ENCODE data around the gene ARHGEF4. TPM values are rescaled to one million over a fixed set of nuclear protein-coding genes. Genes with fewer than 3 reads are reported as not detected.

Gene ARHGEF4
- total RNA-seq, 6 experiments from 2014 or later = 0.44 to 6.7 (median 0.67) TPM; not detected in 2

DNA sequence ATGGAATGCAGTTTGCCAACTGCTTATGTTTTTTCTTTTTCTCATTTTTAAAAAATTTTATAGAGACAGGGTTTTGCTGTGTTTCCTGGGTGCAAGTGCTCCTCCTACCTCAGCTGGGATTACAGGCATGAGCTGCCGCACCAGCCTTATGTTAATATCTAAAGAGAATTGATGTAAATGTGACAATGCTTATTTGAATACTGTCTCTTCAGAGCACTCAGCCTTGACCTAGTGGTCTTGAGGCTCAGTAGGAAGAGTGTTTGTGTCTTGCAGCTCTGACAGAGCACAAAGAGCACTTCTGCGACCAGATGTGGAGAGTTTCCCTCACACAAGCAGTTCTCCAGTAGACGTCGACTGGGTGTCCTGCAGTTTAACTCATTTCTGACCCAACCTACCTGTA, 55.3 kb downstream of the ARHGEF4 start:
- no peak for TF ChIP-seq POLR2A (IDR thresholded peaks at IDR 0.05)
- TF ChIP-seq, protein P1, sequence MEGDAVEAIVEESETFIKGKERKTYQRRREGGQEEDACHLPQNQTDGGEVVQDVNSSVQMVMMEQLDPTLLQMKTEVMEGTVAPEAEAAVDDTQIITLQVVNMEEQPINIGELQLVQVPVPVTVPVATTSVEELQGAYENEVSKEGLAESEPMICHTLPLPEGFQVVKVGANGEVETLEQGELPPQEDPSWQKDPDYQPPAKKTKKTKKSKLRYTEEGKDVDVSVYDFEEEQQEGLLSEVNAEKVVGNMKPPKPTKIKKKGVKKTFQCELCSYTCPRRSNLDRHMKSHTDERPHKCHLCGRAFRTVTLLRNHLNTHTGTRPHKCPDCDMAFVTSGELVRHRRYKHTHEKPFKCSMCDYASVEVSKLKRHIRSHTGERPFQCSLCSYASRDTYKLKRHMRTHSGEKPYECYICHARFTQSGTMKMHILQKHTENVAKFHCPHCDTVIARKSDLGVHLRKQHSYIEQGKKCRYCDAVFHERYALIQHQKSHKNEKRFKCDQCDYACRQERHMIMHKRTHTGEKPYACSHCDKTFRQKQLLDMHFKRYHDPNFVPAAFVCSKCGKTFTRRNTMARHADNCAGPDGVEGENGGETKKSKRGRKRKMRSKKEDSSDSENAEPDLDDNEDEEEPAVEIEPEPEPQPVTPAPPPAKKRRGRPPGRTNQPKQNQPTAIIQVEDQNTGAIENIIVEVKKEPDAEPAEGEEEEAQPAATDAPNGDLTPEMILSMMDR (IDR thresholded peaks at IDR 0.05) = no peak
- ATAC-seq = no peak
- H3K27me3 ChIP-seq = no peaks in the 10 kb centered on the region
- no peaks in the 10 kb centered on the region for H3K9me3 ChIP-seq
- intact Hi-C loops (cut with DNase I) = no loop called here
- no peaks in the 10 kb centered on the region for H3K36me3 ChIP-seq
- H3K27ac ChIP-seq = no peak overlapping the region
- no peak overlapping the region for H3K4me3 ChIP-seq
- 85% methylated on average over 4 of the region's 4 CpGs for WGBS (ENCODE audit: insufficient coverage, low coverage, low lambda C conversion rate, missing lambda C conversion rate)
- H3K4me1 ChIP-seq = no peaks in the 10 kb centered on the region
- no peak for DNase-seq

DNA sequence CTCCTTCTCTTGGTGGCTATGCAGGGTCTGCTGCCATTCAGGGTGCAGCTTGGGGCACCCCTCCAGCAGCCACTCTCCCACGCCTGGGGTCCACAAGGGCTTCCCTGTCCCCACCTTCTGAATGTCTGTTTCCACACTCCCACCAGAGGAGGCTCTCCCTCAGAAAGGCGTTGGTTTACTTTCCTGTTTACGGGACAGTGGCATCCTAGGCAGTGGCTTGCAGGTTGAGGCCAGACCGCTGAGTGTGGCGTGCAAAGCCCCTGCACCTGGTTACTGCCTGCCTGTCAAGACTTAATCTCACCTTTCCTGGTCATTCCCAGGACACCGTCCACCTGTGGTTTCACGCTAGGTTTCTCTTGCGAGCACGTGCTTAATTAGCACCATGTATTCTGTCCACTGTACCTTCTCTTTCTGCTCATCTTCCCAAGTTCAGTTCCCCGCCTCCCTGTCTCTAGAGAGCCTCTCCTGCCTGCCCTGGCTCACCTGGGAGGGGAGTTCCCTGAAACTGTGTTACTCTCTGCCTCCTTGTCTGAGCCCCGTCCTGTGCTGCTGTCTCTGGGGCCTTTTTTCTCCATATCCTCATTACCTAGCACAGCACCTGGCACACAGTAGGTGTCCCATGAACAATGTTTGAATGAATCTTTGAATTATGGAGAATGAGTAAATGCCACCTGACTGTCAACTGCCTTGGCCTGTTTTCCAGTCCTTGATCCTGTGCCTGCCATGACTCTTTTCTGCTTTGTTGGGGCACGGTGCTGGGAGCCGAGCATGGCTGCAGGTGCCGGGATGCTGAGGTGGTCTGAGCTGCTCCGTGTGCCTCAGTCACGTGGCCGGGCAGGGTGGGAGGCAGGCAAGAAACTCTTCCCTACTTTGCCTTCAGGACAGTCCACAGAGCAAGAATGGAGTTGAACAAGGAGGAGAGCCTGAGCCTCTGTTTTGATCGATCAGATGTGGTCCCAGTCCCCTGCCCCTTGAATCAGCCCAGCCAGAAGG, 56.4 kb downstream of the ARHGEF4 start:
- DNase-seq = no peak
- Histone ChIP-seq H3K27me3 (no peaks in the 10 kb centered on the region), H3K4me3 (no peak overlapping the region), H3K4me1 (no peaks in the 10 kb centered on the region), H3K27ac (no peak overlapping the region), H3K36me3 (no peaks in the 10 kb centered on the region), H3K9me3 (no peaks in the 10 kb centered on the region)
- peak in 1 of 4 donors; percentile 16 for ATAC-seq
- 60% methylated on average over 5 of the region's 18 CpGs for WGBS (ENCODE audit: insufficient coverage, low coverage, low lambda C conversion rate, missing lambda C conversion rate)
- intact Hi-C loops (cut with DNase I) = no loop called here
- no peak for TF ChIP-seq POLR2A (IDR thresholded peaks at IDR 0.05)
- TF ChIP-seq, protein P1 (IDR thresholded peaks at IDR 0.05) = no peak

DNA sequence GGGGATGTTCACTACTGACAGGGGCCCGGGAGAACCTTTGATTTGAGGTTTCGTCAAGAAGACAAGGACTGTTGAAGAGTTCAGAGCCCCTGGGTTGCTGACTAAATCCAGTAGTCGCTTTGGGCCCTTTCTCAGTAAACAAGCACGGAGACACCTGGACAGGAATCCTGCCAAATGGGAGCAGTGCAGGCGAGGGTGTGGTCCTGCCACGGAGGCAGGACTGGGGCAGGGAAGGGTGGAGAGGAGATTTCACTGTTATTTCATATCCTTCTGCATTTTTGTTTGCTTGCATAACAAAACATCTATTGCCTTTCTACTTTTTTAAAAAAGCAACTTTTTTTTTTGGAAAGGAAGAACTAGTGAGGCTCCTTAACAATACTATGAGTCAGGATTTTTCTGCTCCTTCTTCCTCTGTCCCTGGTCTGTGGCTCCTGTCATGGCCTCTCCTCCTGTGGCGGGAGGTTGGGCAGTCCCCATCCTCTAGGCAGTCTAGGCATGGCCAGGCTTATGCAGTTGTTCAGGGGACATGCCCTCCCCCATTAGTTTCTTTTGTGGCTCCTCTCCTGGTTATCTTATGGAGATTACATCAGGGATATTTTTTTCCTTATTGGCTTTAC, 57.7 kb downstream of the ARHGEF4 start:
- H3K4me1 ChIP-seq = no peaks in the 10 kb centered on the region
- no peak overlapping the region for H3K4me3 ChIP-seq
- no peak for DNase-seq
- TF ChIP-seq, protein P1 (IDR thresholded peaks at IDR 0.05) = no peak
- TF ChIP-seq POLR2A (IDR thresholded peaks at IDR 0.05) = no peak
- WGBS (ENCODE audit: insufficient coverage, low coverage, low lambda C conversion rate, missing lambda C conversion rate) = 58% methylated on average over 6 of the region's 7 CpGs
- H3K9me3 ChIP-seq = no peaks in the 10 kb centered on the region
- no peak overlapping the region for H3K27ac ChIP-seq
- ATAC-seq = no peak
- intact Hi-C loops (cut with DNase I) = no loop called here
- no peaks in the 10 kb centered on the region for H3K36me3 ChIP-seq
- no peaks in the 10 kb centered on the region for H3K27me3 ChIP-seq

DNA sequence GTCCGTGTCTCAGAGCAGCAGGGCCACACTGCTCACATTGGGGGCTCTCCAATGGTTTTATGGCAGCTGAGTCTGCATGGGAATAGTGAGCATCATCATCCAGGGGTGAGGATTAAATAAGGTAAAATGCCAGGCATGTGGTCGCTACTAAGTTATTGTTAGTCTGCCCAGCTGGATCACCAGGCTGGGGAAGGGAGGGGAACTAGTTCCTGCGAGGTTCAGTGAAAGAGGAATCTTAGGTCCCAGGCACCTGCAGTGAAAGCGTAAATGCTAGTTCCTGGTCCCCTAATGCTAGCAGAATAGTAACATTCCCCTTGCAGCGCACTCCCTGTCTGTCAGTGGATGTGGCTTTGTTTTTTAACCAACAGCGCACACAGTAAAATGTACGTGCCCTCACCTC, 60.1 kb downstream of the ARHGEF4 start:
- no peak for ATAC-seq
- no peaks in the 10 kb centered on the region for H3K4me1 ChIP-seq
- WGBS (ENCODE audit: insufficient coverage, low coverage, low lambda C conversion rate, missing lambda C conversion rate) = 90% methylated on average over 6 of the region's 7 CpGs
- no peak overlapping the region for H3K4me3 ChIP-seq
- no peaks in the 10 kb centered on the region for H3K9me3 ChIP-seq
- no peaks in the 10 kb centered on the region for H3K36me3 ChIP-seq
- H3K27ac ChIP-seq = no peak overlapping the region
- intact Hi-C loops (cut with DNase I) = no loop called here
- TF ChIP-seq POLR2A (IDR thresholded peaks at IDR 0.05) = no peak
- TF ChIP-seq, protein P1 (IDR thresholded peaks at IDR 0.05) = no peak
- no peaks in the 10 kb centered on the region for H3K27me3 ChIP-seq
- no peak for DNase-seq
